Measurements from ENCODE around the gene IQUB.

DNA sequence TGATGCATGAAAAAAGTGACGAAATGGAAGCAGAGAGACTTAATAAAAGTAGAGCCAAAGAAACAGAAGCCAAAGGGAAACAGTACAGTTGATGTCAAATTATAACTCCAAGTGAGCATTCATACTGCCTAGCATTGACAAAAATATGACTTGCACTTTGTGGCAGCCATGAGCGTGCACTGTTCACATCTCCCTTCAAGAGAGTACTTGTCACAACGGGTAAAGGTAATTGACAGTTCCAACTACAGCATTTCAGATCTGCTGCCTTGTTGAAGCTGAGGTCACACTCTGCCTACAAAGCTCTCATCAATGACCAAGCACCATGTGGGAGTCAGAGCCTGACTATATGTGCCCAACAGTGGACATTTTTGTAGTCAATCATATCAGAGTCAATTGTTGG, 54.3 kb downstream of the IQUB start:
- TF ChIP-seq, protein P1, sequence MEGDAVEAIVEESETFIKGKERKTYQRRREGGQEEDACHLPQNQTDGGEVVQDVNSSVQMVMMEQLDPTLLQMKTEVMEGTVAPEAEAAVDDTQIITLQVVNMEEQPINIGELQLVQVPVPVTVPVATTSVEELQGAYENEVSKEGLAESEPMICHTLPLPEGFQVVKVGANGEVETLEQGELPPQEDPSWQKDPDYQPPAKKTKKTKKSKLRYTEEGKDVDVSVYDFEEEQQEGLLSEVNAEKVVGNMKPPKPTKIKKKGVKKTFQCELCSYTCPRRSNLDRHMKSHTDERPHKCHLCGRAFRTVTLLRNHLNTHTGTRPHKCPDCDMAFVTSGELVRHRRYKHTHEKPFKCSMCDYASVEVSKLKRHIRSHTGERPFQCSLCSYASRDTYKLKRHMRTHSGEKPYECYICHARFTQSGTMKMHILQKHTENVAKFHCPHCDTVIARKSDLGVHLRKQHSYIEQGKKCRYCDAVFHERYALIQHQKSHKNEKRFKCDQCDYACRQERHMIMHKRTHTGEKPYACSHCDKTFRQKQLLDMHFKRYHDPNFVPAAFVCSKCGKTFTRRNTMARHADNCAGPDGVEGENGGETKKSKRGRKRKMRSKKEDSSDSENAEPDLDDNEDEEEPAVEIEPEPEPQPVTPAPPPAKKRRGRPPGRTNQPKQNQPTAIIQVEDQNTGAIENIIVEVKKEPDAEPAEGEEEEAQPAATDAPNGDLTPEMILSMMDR (IDR thresholded peaks at IDR 0.05 in 8 of 11, conservative IDR thresholded peaks at IDR 0.05 in 3 of 11): no peak
- TF ChIP-seq POLR2A (IDR thresholded peaks at IDR 0.05) (no peak), POLR2AphosphoS5 (IDR thresholded peaks at IDR 0.05) (no peak)

All from spleen (tissue), 7 donors.